Adrenal gland (tissue), 12 donors: Measurements from ENCODE around the gene BLOC1S3. TPM values are rescaled to one million over a fixed set of nuclear protein-coding genes. Genes with fewer than 3 reads are reported as not detected.

ENCODE experiments used
- DNase-seq, 7 donors: peaks; one replicate each; pipeline ENCODE4 v3.0.0-alpha.2; 2019 to 2020
- H3K27ac ChIP-seq, 5 donors: fragments of 200-600 bp; sonication (generic) in 4 of 5; 1 replicate in 3 of 5; 2 replicates in 2 of 5; pipeline versions ENCODE4 v1.5.1 to v1.8.0; 2016 to 2020; ENCODE audit warnings: mild to moderate bottlenecking in 1 of 5
- H3K27me3 ChIP-seq: fragments of 200-600 bp; 2 replicates; pipeline ENCODE4 v1.8.0; 2021
- H3K36me3 ChIP-seq, 2 donors: fragments of 200-600 bp; replicated peaks in 1 of 2; 1 replicate in 1 of 2; 2 replicates in 1 of 2; pipeline versions ENCODE4 v1.5.1 to v1.8.0; 2018 to 2022
- H3K4me1 ChIP-seq, 2 donors: fragments of 200-600 bp; replicated peaks in 1 of 2; 1 replicate in 1 of 2; 2 replicates in 1 of 2; pipeline versions ENCODE4 v1.5.1 to v1.8.0; 2018 to 2021
- H3K4me3 ChIP-seq, 4 donors: fragments of 200-600 bp; sonication (generic) in 3 of 4; one replicate each; pipeline ENCODE4 v1.5.1; 2016 to 2018
- H3K9me3 ChIP-seq, 3 donors: fragments of 200-600 bp; sonication (generic) in 1 of 3; replicated peaks in 1 of 3; 1 replicate in 2 of 3; 2 replicates in 1 of 3; pipeline versions ENCODE4 v1.5.1 to v1.8.0; 2016 to 2021
- CTCF ChIP-seq, 6 experiments: fragments of 450-650 bp in 4 of 6; fragments of 200-600 bp in 2 of 6; sonication (generic) in 1 of 6; IDR thresholded peaks; 1 replicate in 5 of 6; 2 replicates in 1 of 6; pipeline versions ENCODE4 v1.5.1 to v1.8.0; 2016 to 2021; ENCODE audit warnings: antibody characterized with exemption in 6 of 6, mild to moderate bottlenecking in 2 of 6, moderate library complexity in 1 of 6
- POLR2A ChIP-seq, 2 donors: fragments of 450-650 bp; IDR thresholded peaks; one replicate each; pipeline ENCODE4 v1.6.1; 2017; ENCODE audit warnings: antibody characterized with exemption in 2 of 2, mild to moderate bottlenecking in 2 of 2, moderate library complexity in 1 of 2
- WGBS, 4 donors: extraction: QIAGEN DNeasy Blood & Tissue Kit in 2 of 4; methylation state at CpG; one replicate each; pipeline versions ENCODE4 v1.1.5 to v1.1.7; 2013 to 2017; 5-methylcytosine and 5-hydroxymethylcytosine counted together
- intact Hi-C, 2 donors: fragments of 100-400 bp; cut with DNase I; formaldehyde crosslinking; loops; one replicate each; pipeline versions ENCODE4 v1.14.1 to v1.15.0; 2022 to 2023
- polyA plus RNA-seq, 3 donors: library from polyadenylated mRNA; stranded (reverse); fragments of 200-250 nt in 2 of 3; fragments of 350-450 nt in 1 of 3; fragmentation: Illumina TruSeq in 1 of 3; extraction: RNeasy Lipid Tissue Mini Kit (QIAGEN cat#74804) in 1 of 3; gene quantifications; one replicate each; pipeline ENCODE4 v1.2.3, GENCODE V29; 2013 to 2014
- total RNA-seq, 9 donors: library from RNA; depleted of rRNA in 4 of 9; stranded (reverse); fragments of >200 nt in 4 of 9; fragments of 120-200 nt in 1 of 9; fragmentation: NEBNext Ultra II Directional in 1 of 9; extraction: Animal tissue kit (Norgen Biotek cat#: 25700) in 1 of 9; gene quantifications; one replicate each; pipeline versions ENCODE4 v1.1.0 to v1.2.4, GENCODE V29; 2013 to 2023
- donor health status: healthy with polysubstance abuse.
- donor health status: Bipolar disorder and iron deficiency.
- donor health status: DM: yes; HTN: yes; CAD: no.
- donor health status: DM: no; HTN: no; CAD: no.
- donor health status: DM: no; HTN: no; CAD: no.
- donor health status: DM: yes; HTN: yes; CAD: no.

Gene BLOC1S3
- total and polyA plus RNA-seq, 12 donors = 2.8 to 25.5 (median 16.9) TPM

GRCh38 chr19:45146741-45147205, 31.8 kb upstream of the BLOC1S3 start:
- Histone ChIP-seq H3K36me3 (peaks cover 0 to 23% of the 10 kb centered on the region in 2 donors), H3K4me1 (peaks cover 6 to 16% of the 10 kb centered on the region in 2 donors), H3K27ac (no peak overlapping the region), H3K9me3 (no peaks in the 10 kb centered on the region), H3K27me3 (no peaks in the 10 kb centered on the region), H3K4me3 (no peak overlapping the region)
- intact Hi-C loops = no loop called here
- TF ChIP-seq POLR2A (IDR thresholded peaks at IDR 0.05) (no peak), CTCF (IDR thresholded peaks at IDR 0.05) (no peak)
- no peak for DNase-seq
- WGBS, 4 donors = 83 to 90% (median 86%) methylated on average over 12 to 18 of the region's 18 CpGs

GRCh38 chr19:45147835-45148676, 30.5 kb upstream of the BLOC1S3 start:
- DNase-seq = no peak
- intact Hi-C loops = no loop called here
- TF ChIP-seq CTCF (IDR thresholded peaks at IDR 0.05) (no peak), POLR2A (IDR thresholded peaks at IDR 0.05) (no peak)
- H3K27ac ChIP-seq = no peak overlapping the region
- H3K9me3 ChIP-seq = no peaks in the 10 kb centered on the region
- peaks cover 8 to 22% of the 10 kb centered on the region in 2 donors for H3K4me1 ChIP-seq
- no peaks in the 10 kb centered on the region for H3K27me3 ChIP-seq
- no peak overlapping the region for H3K4me3 ChIP-seq
- peaks cover 0 to 13% of the 10 kb centered on the region in 2 donors for H3K36me3 ChIP-seq
- WGBS, 4 donors = 87 to 96% (median 89%) methylated on average over 8 to 18 of the region's 18 CpGs

GRCh38 chr19:45149129-45149528, 29.5 kb upstream of the BLOC1S3 start:
- Histone ChIP-seq H3K27me3 (no peaks in the 10 kb centered on the region), H3K9me3 (no peaks in the 10 kb centered on the region), H3K4me1 (peaks cover 16 to 24% of the 10 kb centered on the region in 2 donors), H3K27ac (no peak overlapping the region), H3K36me3 (peaks cover 0 to 13% of the 10 kb centered on the region in 2 donors), H3K4me3 (no peak overlapping the region)
- TF ChIP-seq CTCF (IDR thresholded peaks at IDR 0.05) = no peak
- no peak for TF ChIP-seq POLR2A (IDR thresholded peaks at IDR 0.05)
- DNase-seq = no peak
- WGBS, 4 donors = 83 to 86% (median 85%) methylated on average over 8 to 9 of the region's 9 CpGs
- intact Hi-C loops = no loop called here

- no peaks in the 10 kb centered on the region for H3K9me3 ChIP-seq
- intact Hi-C loops = no loop called here
- TF ChIP-seq CTCF (IDR thresholded peaks at IDR 0.05) (no peak), POLR2A (IDR thresholded peaks at IDR 0.05) (no peak)
- WGBS, 4 donors = 92 to 95% (median 94%) methylated on average over 4 of the region's 4 CpGs
- peaks cover 17 to 29% of the 10 kb centered on the region in 2 donors for H3K4me1 ChIP-seq
- no peaks in the 10 kb centered on the region for H3K27me3 ChIP-seq
- peaks cover 0 to 8% of the 10 kb centered on the region in 2 donors for H3K36me3 ChIP-seq
- H3K4me3 ChIP-seq = no peak overlapping the region
- no peak overlapping the region for H3K27ac ChIP-seq
- no peak for DNase-seq
These were observed 28.4 kb upstream of the BLOC1S3 start for GRCh38 chr19:45150180-45150579.
